Middle frontal gyrus (tissue), 1 donor: Measurements from ENCODE around the gene LIMD2.
A peak's percentile ranks its signal among the peaks of the same experiment; 100 is the strongest.

Source experiments
- DNase-seq: peaks from one replicate; pipeline ENCODE4 v3.0.0-alpha.2; 2015; ENCODE audit warnings: low spot score; ENCODE audit errors: extremely low spot score

Gene LIMD2

DNA sequence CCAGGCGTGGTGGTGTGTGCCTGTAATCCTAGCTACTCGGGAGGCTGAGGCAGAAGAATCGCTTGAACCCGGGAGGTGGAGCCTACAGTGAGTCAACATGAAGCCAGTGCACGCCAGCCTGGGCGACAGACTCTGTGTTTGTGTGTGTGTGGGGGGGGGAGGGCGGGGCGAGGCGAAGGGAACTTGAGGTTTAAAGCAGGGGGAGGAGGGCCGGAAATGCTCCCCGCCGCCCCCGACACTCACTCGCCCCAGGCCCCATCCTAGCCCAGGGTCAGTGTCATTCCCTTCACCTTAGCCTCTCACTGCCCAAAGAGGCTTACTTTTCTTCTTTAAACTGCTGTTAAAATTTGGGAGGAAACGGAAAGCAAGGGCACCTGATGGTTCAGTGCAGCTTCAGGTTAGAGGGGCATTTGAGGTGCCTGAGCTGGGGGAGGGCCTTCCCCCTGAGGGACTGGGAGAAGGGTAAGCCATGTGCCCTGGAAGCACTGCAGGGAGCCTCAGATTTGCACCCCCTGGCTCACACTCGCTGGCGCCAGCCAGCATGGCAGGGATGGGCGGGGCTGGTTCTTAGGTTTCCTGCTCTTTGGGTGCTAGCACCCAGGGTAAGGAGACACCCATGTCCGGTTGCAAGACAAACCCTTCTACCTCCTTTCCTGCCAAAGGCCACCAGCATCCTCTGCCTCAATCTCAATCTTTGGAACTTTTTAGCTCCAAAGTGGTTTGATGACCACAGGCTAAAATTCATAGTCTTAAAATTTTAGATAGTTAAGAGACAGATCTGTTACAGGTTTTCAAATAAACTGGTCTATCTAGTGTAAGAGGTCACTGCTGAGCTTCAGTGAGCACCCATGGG, 2.2 kb upstream of the LIMD2 start:
- DNase-seq = no peak

GRCh38 chr17:63701456-63701820, 1.5 kb upstream of the LIMD2 start:
- no peak for DNase-seq

GRCh38 chr17:63700528-63701455, 867 bp upstream of the LIMD2 start:
- DNase-seq = peak; percentile 66

DNA sequence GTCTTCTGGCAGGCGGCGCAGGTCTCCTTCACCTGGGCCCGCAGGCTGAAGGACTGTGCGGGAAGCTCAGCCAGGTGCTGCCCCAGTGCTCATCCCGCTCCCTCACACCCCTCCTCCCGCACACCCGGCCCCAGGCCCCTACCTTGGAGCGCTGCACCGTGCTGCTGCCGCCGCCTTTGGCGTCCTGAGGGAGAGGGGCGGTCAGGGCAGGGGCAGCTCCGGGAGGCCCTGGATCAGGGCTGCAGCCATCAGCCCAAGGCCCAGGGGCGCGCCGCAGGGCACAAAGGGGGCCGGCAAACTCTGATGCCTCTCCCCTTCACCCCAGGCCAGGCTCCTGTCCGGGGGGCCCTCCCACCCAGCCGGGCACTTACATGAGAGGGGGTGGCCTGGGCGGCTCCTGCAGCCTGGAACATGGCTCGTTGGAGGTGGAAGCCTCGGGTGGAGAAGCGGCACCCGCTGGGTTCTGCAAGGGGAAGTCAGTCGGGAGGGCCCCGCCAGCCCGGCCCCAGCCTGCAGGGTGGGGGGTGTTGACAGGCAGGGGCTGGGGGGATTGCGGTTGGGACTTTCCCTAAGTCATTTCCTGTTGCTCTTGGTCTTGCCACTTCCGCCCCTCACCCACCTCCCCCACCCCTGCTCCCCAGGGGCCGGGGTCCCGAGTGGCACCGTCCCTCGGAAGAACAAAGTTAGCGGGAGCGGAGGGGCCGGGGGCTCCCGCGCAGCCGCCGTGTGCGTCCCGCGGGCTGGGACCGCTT, 863 bp downstream of the LIMD2 start:
- DNase-seq = no peak

- DNase-seq = no peak
Observed at GRCh38 chr17:63698381-63698885, 1.5 kb downstream of the LIMD2 start.

GRCh38 chr17:63697341-63698286, 2.3 kb downstream of the LIMD2 start:
- no peak for DNase-seq

DNA sequence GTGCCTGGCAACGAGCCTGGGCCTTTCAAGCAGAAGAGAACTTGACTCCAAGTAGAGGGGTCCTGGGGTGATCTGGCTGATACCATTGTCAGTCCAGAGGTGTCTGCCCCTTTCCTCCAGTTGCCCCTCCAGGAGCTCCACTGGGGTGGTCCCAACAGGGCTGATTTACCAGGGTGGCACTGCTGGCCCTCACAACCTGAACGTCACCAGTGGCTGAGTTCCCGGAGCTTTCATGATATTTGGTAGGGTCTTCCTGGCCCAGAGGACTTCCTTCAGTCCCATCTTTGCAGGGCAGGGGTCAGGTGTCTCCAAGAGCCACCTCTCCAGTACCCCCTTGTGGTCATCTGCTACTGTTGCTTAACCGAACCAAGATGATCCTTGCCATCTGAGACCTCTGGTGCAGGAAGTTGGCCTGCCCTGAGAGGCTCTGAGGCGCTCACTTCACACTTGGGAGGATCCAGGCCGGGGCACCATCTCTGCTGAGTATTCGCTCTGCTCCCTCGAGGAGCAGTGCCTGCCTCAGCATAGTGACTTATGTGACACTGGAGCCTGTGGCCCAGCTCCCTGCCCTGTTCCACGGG, 3.5 kb downstream of the LIMD2 start:
- DNase-seq = no peak

- no peak for DNase-seq
Observed at GRCh38 chr17:63695889-63696288, 4.0 kb downstream of the LIMD2 start.

GRCh38 chr17:63694950-63695773, 4.8 kb downstream of the LIMD2 start:
- DNase-seq = no peak

DNA sequence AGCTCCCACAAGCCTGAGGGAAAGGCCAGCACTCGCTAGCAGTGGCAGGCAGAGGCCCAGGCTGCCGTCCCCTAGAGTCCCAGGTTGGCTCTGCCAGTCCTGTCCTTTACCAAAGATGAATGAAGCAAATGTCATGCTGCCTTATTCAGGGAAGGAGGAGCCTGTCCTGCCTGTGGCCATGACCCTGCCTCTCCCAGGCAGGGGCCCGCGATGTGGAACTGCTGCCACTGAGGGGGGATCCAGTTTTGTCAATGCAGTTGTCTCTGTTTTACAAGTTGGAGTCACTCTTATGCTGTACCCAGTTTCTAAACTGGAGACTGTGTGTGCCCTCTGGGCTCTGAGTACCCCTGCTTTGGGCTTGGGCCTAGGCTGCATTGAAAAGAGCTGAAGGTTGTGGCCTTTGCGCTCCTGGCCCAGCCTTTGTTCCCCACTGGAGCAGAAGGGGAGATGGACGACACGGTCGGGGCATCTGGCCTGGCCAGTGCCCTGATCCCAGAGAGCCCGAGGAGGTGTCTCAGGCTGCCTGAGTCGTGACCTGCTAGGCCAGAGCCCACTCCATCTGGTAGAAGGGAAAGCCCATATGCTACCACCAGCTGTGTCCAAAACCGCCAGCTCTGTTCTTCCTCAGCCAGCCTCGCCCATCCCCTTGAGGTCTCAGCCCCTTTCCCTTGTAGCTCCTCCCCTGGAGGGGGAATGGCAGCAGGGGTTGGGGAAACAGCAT, 5.5 kb downstream of the LIMD2 start:
- DNase-seq = no peak

GRCh38 chr17:63693411-63694113, 6.4 kb downstream of the LIMD2 start:
- DNase-seq = no peak

DNA sequence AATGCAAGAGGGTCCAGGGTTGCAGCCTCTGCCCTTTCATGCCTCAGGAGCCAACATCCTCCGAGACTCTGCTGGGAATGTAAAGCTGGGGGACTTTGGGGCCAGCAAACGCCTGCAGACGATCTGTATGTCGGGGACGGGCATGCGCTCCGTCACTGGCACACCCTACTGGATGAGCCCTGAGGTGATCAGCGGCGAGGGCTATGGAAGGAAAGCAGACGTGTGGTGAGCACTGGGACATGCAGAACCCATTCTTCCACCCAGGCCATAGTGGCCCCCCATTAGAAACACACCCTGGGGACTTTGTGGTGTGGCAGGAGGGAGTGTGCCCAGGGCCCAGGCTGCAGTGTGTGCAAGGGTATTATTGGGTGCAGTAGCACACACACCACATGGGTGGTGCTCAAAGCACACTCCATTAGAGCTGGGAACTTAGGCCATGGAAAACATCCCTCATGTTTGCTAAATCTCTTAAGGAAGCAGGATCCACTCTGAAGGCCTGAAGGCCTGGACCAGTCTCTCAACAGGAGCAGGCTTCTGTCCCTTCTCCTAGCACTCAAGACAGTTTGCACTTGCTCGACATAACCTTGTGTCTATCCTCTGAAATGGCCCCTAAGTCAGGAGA, 7.6 kb downstream of the LIMD2 start:
- no peak for DNase-seq

DNA sequence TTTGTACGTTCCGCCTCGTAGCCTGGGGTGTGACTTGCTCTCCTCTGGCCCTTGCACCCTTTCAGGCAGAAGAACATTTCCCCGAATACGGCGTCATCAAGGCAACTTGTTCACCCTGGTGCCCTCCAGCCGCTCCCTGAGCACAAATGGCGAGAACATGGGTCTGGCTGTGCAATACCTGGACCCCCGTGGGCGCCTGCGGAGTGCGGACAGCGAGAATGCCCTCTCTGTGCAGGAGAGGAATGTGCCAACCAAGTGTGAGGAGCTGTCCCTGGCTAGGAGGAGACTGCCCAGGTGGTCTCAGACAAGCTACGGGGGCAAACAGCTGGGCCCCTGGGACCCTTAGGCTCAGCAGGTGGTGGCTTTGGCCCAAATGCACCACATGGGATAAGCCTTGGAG, 10.4 kb downstream of the LIMD2 start:
- DNase-seq = no peak

DNA sequence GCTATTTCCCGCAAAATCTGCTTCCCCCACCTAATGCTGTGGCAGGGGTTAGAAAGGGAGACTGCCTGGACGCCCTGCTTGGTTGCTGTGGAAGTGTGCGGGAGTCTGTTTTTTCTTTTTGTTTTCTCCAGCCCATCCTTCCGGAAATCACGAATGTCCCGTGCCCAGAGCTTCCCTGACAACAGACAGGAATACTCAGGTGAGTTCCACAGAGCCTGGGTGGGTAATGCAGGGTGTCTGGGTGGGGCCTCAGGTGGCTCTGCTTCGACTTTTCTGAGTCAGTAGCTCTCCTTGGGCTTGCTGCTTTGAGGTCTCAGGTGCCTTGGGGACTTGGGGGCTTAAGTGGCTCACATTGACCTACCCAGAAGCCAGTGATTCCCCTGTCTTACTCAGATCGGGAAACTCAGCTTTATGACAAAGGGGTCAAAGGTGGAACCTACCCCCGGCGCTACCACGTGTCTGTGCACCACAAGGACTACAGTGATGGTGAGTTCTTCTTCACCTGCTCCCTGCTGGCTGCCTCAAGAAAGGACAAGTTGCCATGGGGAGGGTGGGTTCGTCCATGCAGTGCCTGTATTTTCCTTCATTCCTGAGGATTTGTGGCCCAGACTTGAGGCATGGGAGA, 11.4 kb downstream of the LIMD2 start:
- DNase-seq = no peak

DNA sequence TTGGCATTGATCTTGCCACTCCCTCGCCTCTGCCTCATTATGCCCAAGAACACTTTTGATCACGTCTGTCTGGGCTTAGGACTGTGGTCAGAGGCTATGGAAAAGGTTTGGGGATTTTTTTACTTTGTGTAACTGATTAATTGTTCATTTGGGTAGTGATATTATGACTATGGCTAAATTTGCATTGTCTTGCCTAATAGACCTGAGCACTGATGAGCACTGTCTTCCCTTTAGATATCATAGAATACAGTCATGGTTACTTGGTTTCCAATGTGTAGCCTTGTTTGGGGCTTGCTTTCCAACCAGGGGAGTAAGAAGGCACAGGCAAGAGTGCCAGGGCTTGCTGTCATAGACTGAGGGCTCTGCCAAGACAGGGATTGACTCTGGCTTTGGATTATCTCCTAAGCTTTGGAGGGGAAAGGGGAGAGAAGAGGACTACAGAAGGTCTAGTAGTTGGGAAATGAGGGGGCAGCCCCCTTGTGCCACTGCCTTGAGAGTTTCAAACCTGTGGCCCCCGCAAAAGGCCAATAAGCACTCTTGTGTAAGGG, 13.7 kb downstream of the LIMD2 start:
- DNase-seq = no peak

DNA sequence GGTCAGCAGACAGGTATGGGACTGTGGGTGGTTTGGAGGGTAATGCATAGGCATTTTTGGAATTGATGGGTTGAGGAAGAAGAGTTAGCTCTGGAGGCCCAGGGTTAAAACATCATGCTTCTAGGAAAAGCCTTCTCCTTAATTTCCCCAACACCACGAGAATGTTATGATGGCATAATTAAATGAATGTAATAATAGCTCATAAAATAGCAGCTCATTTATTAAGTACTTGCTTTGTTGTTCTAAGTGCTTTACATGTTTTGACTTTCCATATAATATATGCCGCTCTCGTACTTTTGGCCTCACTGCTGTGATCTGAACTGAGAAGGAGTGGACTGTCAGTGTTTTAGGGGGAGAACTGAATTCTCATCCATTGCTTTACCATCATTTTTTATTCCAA, 14.3 kb downstream of the LIMD2 start:
- no peak for DNase-seq

- no peak for DNase-seq
Observed at GRCh38 chr17:63685041-63685440, 14.9 kb downstream of the LIMD2 start.
